Thyroid gland (tissue), 4 donors: Measurements from ENCODE around the gene DLGAP4. TPM values are rescaled to one million over a fixed set of nuclear protein-coding genes. Genes with fewer than 3 reads are reported as not detected.

Source experiments
- DNase-seq, 2 donors: peaks; one replicate each; pipeline ENCODE4 v3.0.0-alpha.2; 2019
- H3K27ac ChIP-seq, 3 donors: fragments of 200-600 bp; sonication (generic); 1 replicate in 2 of 3; 2 replicates in 1 of 3; pipeline ENCODE4 v1.5.1; 2016 to 2019; ENCODE audit warnings: mild to moderate bottlenecking in 1 of 3, moderate library complexity in 1 of 3
- H3K27me3 ChIP-seq: fragments of 200-600 bp; sonication (generic); one replicate; pipeline ENCODE4 v1.5.1; 2019
- H3K36me3 ChIP-seq, 2 donors: fragments of 200-600 bp; sonication (generic); one replicate each; pipeline ENCODE4 v1.5.1; 2016 to 2019
- H3K4me1 ChIP-seq, 2 donors: fragments of 200-600 bp; sonication (generic); one replicate each; pipeline ENCODE4 v1.5.1; 2017 to 2019
- H3K4me3 ChIP-seq, 3 donors: fragments of 200-600 bp; sonication (generic); replicated peaks in 1 of 3; 1 replicate in 2 of 3; 2 replicates in 1 of 3; pipeline ENCODE4 v1.5.1; 2016; ENCODE audit warnings: mild to moderate bottlenecking in 1 of 3
- H3K9me3 ChIP-seq: fragments of 200-600 bp; sonication (generic); one replicate; pipeline ENCODE4 v1.5.1; 2017
- POLR2A ChIP-seq, 2 donors: fragments of 450-650 bp; IDR thresholded peaks; one replicate each; pipeline ENCODE4 v1.6.1; 2017; ENCODE audit warnings: antibody characterized with exemption in 2 of 2, mild to moderate bottlenecking in 2 of 2, moderate library complexity in 1 of 2
- WGBS, 2 donors: methylation state at CpG; one replicate each; pipeline ENCODE4 v1.1.5; 2017; 5-methylcytosine and 5-hydroxymethylcytosine counted together
- intact Hi-C: fragments of 100-400 bp; cut with DNase I; formaldehyde crosslinking; loops from one replicate; pipeline ENCODE4 v1.15.1; 2023
- total RNA-seq, 4 donors: library from RNA; depleted of rRNA; stranded (reverse); fragments of >200 nt; gene quantifications; one replicate each; pipeline ENCODE4 v1.2.3, GENCODE V29; 2016
- TF ChIP-seq, protein P1 (sequence below), 6 experiments: fragments of 200-600 bp in 3 of 6; fragments of 450-650 bp in 3 of 6; sonication (generic) in 3 of 6; IDR thresholded peaks; one replicate each; pipeline ENCODE4 v1.5.1; 2016 to 2019; ENCODE audit warnings: antibody characterized with exemption in 6 of 6, mild to moderate bottlenecking in 2 of 6, inconsistent platforms in 1 of 6, moderate library complexity in 1 of 6

DLGAP4 gene
- total RNA-seq, 4 donors from 2014 or later, result 29.3 to 52.4 (median 41.5) TPM

DNA sequence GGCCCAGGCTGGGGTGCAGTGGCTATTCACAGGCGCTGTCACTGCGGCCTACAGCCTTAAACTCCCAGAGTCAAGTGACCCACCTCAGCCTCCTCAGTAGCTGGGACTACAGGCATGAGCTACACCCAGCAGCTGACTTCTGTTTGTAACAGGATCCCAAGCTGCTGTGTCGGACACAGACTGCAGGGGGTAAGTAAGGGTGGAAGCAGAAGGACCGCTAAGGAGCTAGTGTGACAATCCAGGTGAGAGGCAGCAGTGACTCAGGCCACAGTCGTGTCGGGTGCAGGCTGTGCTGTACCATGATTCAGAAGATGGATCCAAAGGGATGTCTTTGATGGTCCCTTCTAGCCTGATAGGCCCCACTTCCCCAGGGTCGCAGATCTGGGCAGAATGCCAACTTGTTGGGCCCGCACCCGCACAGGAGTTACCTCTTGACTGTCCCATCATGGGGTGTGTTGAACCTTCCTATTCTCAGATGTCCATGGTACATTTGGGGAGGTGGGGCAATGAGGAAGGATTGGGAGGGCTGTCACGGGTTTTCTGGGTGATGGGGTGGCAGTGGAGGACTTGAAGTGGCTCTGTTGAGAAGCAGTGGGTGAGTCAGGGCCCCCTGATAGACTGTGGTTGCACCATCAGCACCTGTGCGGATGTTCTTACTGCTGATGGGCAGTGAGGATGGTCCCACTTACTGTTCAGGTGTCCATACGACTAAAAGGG, 44.6 kb upstream of the DLGAP4 start:
- Histone ChIP-seq H3K27me3 (no peaks in the 10 kb centered on the region), H3K9me3 (no peaks in the 10 kb centered on the region), H3K36me3 (peaks cover 0 to 2% of the 10 kb centered on the region in 2 donors), H3K4me1 (no peaks in the 10 kb centered on the region), H3K4me3 (no peak overlapping the region), H3K27ac (no peak overlapping the region)
- no peak for TF ChIP-seq POLR2A (IDR thresholded peaks at IDR 0.05)
- TF ChIP-seq, protein P1, sequence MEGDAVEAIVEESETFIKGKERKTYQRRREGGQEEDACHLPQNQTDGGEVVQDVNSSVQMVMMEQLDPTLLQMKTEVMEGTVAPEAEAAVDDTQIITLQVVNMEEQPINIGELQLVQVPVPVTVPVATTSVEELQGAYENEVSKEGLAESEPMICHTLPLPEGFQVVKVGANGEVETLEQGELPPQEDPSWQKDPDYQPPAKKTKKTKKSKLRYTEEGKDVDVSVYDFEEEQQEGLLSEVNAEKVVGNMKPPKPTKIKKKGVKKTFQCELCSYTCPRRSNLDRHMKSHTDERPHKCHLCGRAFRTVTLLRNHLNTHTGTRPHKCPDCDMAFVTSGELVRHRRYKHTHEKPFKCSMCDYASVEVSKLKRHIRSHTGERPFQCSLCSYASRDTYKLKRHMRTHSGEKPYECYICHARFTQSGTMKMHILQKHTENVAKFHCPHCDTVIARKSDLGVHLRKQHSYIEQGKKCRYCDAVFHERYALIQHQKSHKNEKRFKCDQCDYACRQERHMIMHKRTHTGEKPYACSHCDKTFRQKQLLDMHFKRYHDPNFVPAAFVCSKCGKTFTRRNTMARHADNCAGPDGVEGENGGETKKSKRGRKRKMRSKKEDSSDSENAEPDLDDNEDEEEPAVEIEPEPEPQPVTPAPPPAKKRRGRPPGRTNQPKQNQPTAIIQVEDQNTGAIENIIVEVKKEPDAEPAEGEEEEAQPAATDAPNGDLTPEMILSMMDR (IDR thresholded peaks at IDR 0.05), result no peak
- WGBS, 2 donors, result 75% methylated on average over 11 to 12 of the region's 12 CpGs
- intact Hi-C loops, result no loop called here
- DNase-seq, result no peak

- H3K27me3 ChIP-seq, result no peaks in the 10 kb centered on the region
- no peaks in the 10 kb centered on the region for H3K9me3 ChIP-seq
- H3K4me3 ChIP-seq, result no peak overlapping the region
- WGBS, 2 donors, result 82 to 88% methylated on average over 8 to 12 of the region's 12 CpGs
- intact Hi-C loops, result no loop called here
- no peak for DNase-seq
- H3K27ac ChIP-seq, result no peak overlapping the region
- no peaks in the 10 kb centered on the region for H3K4me1 ChIP-seq
- H3K36me3 ChIP-seq, result no peaks in the 10 kb centered on the region
- TF ChIP-seq, protein P1 (IDR thresholded peaks at IDR 0.05), result no peak
Observed at GRCh38 chr20:36262440-36262839, 43.7 kb upstream of the DLGAP4 start.

DNA sequence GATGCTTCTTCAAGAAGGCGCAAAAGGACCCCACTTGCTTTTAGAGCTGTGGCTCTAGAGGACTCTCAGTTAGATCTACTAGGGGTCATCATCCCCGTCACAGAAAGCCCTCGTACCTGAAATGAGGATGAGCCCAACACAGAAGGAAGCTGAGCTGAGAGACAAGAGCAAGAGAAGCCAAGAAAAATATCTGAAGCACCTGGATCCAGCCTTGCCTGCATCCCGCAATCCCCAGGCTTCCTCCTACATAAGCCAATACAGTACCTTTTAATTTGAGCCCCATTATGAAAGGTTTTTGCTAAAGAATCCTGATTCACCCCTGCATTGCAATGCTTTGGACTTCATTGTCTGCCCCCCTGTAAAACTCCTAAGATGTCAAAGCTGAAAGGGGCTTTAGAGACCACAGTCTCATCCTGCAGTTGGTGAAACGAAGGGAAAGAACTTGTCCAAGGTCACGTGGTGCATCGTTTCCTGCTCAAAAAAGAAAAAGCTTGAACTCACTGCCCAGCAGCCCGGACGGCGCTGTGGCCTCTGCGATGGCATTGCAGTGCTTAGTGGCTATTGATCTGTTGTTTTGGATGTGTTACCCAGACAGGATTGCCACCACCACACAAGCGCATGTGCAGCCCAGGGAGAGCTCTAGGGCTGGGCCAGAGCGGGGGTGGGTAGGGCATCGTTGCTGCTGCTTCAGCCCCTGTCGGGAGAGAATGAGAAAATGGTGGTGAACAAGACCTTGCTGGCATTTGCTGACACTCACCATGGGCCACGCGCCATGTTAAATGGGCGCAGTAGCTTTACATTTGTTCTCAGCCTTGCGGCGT, 41.5 kb upstream of the DLGAP4 start:
- Histone ChIP-seq H3K27ac (no peak overlapping the region), H3K36me3 (no peaks in the 10 kb centered on the region), H3K4me3 (no peak overlapping the region), H3K27me3 (no peaks in the 10 kb centered on the region), H3K9me3 (no peaks in the 10 kb centered on the region), H3K4me1 (no peaks in the 10 kb centered on the region)
- no peak for DNase-seq
- 91% methylated on average over 19 to 20 of the region's 20 CpGs for WGBS, 2 donors
- TF ChIP-seq, protein P1 (IDR thresholded peaks at IDR 0.05), result no peak
- no peak for TF ChIP-seq POLR2A (IDR thresholded peaks at IDR 0.05)
- intact Hi-C loops, result no loop called here

- H3K27me3 ChIP-seq, result no peaks in the 10 kb centered on the region
- H3K4me1 ChIP-seq, result no peaks in the 10 kb centered on the region
- TF ChIP-seq, protein P1 (IDR thresholded peaks at IDR 0.05), result no peak
- H3K36me3 ChIP-seq, result no peaks in the 10 kb centered on the region
- H3K4me3 ChIP-seq, result no peak overlapping the region
- intact Hi-C loops, result no loop called here
- no peak for DNase-seq
- H3K9me3 ChIP-seq, result no peaks in the 10 kb centered on the region
- H3K27ac ChIP-seq, result no peak overlapping the region
- WGBS, 2 donors, result 80 to 82% methylated on average over 6 of the region's 6 CpGs
Observed at GRCh38 chr20:36266189-36266588, 40.0 kb upstream of the DLGAP4 start.
